ENCODE results near the gene GATAD1.
"Not testable (repeated sequence)": the region's sequence is repeated elsewhere in the genome, so short reads cannot be mapped to it uniquely, and the experiment has no call there.

The GATAD1 gene

DNA sequence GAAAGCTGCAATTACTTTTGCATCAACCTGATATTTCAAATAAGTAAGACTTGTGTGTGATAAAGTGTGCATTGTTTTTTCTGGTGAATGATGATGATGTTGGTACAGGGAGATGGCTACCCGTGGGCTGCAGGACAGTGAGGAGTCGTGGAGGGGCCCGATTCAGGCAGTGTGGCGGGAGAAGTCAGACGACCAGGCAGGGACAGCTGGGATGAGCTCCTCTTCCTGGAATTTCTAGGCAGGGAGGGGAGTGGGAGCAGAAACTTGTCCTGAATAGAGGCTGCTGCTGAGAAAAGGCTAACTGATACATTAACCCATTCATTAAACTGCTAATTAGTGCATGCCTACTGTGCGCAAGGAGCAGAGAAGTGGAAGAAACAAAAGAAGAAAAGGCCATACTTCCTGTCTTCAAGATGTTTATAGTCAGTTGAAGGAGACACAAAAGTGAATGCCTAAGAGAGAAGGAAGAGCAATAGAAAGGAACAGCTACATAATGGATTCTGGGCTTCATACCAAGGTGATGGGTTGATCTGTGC is 9.3 kb upstream of the GATAD1 start:
- DNase-seq: no peak

DNA sequence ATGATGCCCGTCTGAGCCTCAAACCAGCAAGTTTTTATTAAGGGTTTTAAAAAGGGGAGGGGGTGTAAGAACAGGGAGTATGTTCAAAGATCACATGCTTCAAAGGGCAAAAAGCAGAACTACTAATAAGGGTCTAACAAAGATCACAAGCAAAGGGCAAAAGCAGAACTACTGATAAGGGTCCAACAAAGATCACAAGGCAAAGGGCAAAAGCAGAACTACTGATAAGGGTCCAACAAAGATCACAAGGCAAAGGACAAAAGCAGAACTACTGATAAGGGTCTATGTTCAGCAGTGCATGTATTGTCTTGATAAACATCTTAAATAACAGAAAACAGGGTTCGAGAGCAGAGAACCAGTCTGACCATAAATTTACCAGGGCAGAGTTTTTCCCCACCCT is 4.6 kb upstream of the GATAD1 start:
- not testable (repeated sequence) for DNase-seq

DNA sequence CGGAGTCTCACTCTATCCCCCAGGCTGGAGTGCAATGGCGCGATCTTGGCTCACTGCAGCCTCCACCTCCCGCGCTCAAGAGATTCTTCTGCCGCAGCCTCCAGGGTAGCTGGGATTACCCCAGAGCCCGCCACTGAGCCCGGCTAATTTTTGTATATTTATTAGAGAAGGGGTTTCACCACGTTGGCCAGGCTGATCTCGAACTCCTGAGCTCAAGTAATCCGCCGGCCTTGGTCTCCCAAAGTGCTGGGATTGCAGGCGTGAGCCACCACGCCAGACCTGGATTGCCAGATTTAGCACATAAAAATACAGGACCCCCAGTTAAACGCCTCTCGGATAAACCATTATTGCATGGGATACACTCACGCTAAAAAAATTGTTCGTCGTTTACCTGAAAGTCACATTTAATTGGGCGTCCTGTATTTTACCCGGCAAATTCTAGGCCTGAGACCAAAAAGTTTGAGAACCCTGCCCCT is 375 bp upstream of the GATAD1 start:
- DNase-seq: no peak

DNA sequence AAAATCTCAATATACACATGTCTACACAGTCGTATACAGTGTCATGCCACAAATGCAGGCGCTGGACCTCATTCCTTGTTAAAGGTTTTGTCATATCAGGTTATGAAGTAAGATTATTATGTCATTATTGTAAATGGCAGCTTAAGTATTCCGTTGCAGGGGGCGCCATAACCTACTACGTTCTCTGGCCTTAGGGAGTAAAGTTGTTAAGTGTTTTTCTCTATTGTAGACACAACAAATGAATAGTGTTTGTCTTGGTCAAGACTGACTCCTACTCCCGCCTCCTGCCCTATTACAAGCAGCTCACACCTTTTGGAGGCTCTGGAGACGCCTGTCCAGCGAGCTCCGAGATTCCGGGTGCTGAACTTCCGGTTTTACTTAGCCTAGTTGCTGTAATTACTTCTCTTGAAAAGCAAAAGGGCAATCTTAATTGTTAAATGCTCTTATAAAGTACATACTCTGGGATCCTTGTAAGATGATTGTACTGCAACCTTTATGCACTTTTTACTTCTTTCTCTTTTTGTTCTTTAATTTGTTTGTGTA is 994 bp downstream of the GATAD1 start:
- peak; percentile 6 to 38 (median 26) for DNase-seq

DNA sequence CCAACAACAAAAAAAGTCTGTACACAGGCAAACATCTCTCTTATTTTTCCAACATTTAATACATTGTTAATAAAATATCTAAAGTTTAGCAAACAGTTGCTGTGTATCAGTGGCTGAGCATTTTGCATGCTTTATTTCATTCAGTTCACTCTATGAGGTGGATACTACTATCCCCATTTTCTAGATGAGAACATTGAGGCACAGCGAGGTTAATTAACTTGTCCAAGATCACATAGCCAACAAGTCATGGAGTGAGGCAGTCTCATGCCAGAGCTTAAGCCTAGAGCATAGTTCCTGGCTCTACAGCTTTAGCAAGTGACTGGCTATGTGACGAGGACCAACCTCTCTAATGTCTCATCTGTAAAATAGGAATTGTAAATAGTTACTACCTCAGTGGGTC is 4.4 kb downstream of the GATAD1 start:
- no peak for DNase-seq

DNA sequence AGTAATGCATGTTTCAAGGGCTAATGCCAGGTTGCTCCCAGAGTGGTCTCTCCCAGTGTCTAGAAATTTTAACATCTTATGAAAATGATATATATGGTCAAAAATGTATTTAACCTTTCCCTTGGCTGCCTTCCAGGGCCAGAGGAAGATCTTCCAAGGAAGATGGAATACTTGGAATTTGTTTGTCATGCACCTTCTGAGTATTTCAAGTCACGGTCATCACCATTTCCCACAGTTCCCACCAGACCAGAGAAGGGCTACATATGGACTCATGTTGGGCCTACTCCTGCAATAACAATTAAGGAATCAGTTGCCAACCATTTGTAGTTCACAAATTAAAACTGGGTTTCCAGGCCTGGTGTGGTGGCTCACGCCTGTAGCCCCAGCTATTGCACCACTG is 9.0 kb downstream of the GATAD1 start:
- no peak for DNase-seq

DNA sequence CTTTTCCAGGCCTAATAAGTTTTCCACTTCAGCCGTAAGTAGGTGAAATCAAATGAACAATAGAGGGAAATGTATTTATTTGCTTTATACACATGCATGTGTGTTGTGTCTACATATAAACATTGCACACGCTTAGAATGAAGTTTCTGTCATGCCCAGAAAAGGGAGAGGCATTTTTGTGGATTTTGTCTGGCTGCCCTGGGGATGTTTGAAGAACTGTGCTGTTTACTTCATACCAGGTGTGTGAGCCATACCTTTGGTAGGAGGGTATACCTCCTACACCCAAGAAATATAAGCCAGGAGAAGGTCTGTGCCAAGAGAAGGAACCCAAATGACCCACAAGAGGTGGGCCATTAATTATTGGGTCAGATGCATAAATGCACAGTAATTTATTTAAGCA is 12.8 kb downstream of the GATAD1 start:
- no peak for DNase-seq

DNA sequence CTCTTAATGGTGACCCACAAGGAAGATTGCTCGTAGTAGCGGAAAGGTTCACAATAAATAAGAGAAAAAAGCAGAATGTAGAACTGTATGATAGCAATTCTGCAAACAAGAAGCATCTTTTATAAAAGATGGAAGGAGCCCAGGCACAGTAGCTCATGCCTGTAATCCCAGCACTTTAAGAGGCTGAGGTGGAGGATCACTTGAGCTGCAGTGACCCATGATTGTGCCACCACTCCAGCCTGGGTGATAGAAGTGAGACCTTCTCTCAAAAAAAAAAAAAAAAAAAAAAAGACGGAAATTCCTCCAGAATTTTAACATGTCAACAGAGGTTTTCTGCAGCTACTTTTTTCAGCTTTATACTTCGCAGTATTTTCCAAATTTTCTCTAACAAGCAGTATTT is 13.2 kb downstream of the GATAD1 start:
- DNase-seq: no peak

DNA sequence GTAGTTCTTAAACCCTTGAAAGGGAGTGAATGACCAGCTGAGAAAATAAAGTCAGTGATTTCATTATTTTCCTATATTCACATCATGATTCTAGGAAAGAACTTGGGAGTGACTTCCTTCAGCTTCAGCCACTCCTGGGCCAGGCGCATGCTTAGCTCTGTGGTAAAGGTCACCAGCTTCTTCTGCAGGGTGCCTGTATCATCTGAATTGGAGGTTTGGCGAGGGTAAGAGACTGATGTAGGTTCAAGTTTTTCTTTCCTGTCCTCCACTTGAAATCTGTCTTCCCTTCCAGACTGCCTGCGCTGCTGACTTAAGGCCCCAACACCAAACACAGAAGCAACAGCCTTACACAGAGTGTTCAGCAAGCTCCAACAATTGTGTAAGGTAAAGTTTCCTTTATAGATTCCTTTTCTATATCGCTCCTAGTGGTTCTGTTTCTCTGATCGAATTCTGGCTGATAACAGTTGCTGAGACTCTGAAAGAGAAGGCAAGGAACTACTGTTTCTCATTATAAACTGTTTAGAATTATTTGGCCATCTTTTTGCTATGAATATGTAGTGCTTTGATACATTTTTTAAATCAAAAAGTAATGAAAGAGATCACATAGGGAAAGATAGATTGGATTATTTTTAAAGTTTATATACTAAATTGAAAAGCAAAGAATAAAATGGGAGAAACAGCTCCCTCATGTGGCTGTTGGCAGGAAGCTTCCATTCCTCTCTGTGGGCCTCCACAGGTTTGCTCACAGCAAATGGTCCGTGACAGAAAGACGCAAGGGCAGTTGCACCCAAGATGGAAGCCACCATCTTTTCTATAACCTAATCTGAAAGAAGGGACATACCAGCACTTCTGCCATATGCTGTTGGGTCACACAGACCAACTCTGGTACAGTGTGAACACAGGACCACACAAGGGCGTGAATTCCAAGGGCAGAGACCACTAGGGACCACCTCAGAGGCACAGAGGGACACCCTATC is 14.0 kb downstream of the GATAD1 start:
- DNase-seq: no peak

DNA sequence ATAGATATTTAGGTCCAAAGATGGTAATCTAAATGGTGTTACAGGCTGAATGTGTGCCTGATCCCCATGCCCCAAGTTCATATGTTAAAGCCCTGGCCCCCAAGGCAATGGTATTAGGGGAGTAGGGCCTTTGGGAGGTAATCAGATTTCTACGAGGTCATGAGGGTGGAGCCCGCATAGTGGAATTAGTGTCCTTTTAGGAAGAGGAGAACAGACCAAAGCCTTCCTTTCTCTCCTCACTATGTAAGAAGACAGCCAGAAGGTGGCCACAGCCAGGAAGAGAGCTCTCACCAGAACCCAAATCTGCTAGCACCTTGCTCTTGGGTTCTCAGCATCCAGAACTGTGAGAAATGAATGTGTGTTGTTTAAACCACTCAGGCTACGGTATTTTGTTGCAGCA is 15.3 kb downstream of the GATAD1 start:
- DNase-seq: no peak

DNA sequence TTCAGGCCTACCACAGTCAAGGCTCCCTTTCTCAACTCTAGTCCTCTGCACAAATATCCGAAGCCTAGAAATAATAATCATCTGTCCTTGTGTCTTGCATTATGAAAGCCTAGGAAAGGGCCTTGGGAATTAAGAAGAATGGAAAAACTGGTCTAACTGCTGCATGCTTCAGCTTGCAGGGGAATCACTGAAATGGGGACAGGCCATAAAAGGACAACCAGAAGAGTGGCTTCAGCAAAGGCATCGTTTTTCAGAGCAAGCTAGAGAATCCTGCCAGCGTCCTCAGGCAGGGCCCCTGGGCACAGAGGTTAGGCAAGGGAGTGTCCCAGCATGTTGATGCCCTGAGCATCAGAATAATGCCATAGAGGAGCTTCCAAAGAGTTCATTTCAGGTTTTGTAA is 17.2 kb downstream of the GATAD1 start:
- DNase-seq: no peak

DNA sequence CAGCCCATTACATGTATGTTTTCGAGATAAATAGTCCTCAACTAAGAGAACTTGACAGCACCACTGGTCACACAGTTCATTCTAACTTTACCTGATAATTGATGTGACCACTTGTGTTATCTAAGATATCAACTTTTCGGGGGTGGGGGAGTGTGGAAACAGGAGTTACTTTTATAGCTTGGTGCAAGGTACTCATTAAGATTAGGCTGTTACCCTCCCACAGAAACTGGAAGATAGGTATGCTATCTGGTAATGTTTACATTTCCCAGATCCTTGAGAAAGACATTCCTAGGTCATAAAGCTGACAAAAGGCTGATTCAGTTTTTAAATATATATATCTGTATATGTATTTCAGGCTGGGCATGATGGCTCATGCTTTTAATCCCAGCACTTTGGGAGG is 19.4 kb downstream of the GATAD1 start:
- no peak for DNase-seq

DNA sequence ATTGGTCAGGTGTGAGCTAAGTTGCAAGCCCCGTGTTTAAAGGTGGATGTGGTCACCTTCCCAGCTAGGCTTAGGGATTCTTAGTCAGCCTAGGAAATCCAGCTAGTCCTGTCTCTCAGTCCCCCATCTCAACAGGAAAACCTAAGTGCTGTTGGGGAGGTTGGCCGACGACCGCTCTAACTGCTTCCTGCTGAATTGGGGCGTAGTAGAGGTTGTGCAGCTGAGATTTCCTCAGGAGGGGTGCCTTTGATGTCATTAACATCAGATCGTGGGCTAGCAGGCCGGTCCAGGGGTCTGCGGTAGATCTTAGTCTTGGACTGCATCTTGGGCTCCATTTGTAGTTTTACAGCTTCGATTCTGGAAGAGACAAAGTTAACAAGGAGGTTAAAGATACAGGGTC is 21.3 kb downstream of the GATAD1 start:
- not testable (repeated sequence) for DNase-seq

DNA sequence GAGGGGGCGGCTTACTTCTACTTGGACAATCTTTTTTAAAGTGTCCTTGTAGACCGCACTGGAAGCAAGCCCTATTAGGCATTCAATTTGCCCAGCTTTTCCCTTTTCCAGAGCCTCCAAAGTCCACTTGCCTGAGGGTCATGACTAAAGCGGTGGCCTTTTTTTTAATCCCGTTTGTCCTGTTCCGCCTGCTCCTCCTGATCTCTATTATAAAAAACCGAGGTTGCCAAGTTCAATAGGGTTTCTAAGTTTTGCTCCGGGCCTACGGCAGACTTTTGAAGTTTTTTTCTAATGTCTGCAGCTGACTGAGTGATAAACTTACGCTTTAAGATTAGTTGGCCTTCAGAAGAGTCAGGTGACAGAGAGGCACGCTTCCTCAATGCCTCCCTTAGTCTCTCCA is 26.7 kb downstream of the GATAD1 start:
- not testable (repeated sequence) for DNase-seq

DNA sequence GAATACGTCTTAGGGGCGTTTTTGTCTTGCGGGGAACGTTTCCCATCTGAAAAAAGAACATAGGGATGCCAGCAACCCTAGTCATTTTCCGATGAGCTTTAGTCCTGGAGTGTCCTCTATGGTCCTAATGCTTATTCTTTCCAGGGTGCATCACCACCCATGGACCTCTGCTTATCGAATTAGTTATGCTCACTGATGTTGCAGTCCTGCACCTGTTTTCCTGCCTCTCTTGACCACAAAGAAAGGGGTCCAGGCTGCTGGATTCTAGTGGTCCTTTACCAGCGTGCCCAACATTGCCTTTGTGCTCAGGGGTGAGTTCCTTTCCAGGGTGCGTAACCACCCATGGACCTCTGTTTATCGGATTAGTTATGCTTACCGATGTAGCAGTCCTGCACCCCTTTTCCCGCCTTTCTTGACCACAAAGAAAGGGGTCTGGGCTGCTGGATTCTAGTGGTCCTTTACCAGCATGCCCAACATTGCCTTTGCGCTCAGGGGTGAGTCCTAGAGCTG is 28.0 kb downstream of the GATAD1 start:
- DNase-seq: not testable (repeated sequence)

DNA sequence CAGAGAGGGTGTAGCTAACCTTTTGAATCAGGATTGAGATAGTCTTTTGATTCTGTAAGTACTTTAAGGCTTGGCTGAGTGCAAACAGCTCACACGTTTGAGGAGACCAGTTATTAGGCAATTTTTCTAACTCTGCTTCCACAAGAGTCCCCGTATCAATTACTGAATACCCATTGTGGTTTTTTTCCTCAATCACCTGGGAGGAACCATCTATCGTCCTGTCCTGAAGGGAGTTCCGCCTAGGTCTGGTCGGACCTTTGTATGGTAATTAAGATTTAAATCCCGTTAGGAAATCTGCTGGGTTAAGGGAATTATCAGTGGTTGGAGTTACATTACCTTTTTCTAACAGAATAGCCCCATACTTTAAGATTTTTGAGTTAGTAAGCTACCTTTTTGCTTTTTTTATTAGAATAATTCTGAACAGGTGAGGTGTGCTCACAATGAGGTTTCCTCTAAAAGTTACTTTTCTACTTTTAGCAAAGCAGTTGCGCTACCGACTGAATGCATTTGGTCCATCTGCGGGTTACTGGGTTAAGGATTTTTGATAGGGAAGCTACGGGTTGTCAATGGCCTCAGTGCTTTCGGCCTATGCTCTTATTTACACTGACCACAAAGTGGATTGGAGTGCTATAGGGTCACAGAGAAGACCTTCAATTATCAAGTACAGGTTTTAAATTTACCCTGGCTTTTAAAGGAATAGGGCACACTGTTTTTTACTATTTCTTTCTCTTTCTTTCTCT is 28.7 kb downstream of the GATAD1 start:
- not testable (repeated sequence) for DNase-seq

DNA sequence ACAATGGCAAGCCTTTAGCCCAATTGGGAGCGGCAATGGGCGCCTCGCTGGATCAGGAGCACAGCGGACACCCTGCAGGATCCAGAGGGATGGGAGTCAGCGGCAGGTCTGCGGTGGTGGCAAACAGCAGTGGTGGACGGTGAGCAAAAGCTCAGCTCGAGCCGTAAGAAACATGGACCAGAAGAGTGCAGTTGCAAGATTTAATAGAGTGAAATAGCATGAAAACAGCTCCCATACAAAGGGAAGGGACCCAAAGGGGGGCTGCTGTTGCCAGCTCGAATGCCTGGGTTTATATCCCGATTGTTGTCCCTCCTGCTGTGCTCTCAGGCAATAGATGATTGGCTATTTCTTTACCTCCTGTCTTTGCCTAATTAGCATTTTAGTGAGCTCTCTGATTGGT is 30.4 kb downstream of the GATAD1 start, which contains the start of gene ERVW-1:
Gene ERVW-1, minus strand, starts transcription at position 266 of the 400 bp plus-strand sequence. CDS start 7,565 bp downstream, outside the sequence.
- not testable (repeated sequence) for DNase-seq

DNA sequence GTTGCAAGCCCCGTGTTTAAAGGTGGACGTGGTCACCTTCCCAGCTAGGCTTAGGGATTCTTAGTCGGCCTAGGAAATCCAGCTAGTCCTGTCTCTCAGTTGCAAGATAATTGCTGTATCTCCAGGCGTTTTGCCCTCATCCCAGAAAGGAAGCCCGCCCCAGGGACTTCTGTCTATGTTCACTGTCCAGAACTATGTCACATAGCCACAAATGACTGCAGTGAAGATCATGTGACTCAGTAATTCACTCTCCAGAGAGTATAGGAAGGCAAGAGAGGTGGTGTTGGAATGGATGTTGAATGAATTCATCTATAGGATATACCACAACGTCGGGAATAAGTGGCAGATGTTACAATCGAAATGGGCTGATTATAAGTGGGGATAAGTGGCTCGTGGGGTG is 30.8 kb downstream of the GATAD1 start:
- DNase-seq: no peak

DNA sequence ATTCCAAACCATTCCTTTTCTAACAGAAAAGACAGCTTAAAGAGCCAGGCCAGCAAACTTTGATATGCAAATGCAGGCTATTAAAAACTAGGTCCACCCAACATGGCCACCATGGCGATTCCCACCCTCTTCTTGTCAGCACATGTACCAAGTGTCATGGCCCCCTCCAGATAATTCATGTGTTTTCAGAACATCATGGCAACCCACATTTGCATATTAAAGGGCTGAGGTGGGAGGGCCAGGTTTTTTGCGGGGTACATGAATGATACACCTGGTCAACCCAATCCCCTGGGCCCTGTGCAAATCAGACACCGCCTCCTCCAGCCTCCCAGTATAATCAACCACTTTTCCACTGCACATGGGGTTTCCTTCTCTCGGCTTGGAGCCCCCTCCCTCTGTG is 31.4 kb downstream of the GATAD1 start:
- DNase-seq: no peak

DNA sequence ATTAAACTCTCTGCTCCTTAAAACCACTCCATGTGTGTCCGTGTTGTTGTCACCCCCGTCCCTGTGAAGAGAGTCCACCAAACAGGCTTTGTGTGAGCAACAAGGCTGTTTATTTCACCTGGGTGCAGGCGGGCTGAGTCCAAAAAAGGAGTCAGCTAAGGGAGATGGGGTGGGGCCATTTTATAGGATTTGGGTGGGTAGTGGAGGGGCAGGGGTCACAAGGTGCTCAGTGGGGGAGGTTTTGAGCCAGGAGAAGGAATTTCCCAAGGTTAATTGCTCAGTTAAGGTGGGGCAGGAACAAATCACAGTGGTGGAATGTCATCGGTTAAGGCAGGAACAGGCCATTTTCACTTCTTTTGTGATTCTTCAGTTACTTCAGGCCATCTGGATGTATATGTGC is 31.9 kb downstream of the GATAD1 start:
- DNase-seq: not testable (repeated sequence)

DNA sequence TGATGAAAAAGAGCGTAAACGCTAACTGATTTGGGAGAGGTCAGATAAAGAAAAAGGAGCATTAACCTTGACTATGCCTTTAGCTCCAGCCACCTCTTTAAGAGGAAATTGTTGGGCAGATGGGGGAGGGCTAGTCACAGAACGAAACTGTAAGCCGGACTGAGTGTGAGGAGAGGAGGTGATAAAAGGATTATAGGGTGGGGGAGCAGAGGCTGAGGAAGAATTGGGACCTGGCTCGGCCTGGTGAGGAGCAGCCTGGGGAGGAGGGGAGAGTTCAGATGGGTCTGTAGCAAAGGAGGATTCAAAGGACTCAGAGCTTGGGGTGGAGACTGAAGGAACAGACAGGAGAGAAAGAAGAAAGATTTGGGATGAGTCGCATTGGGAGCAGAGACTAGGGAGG is 36.3 kb downstream of the GATAD1 start:
- DNase-seq: not testable (repeated sequence)

DNA sequence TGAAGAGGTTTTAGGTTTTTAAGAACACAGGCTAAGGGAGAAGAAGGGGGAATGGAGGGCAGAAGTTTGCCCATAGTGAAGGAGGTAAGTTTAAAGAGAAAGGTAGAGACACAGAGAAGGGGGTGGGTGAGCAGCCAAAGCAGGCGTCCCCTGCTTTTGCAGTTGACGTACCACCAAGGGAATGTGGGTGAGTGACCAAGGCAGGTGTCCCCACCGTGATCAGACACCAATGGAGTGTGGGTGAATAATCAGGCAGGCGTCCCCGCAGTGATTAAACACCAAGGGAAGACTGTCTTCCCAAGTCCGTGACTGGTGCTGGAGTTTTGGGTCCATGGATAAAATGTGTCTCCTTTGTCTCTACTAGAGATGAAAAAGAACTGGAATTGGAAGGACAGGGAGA is 36.9 kb downstream of the GATAD1 start:
- not testable (repeated sequence) for DNase-seq

Measured in activated CD4-positive, CD25-positive, alpha-beta regulatory T cell (primary cell).